GM12891 (cell line): ENCODE data around the gene STAB2.

ENCODE experiments used
- PAX5 ChIP-seq: IDR thresholded peaks from 2 replicates; pipeline ENCODE4 v1.6.1; 2011; ENCODE audit warnings: low read length, moderate library complexity, mild to moderate bottlenecking; ENCODE audit not compliant: insufficient read depth, severe bottlenecking
- POLR2A ChIP-seq: IDR thresholded peaks from 2 replicates; pipeline ENCODE4 v1.6.1; 2011; ENCODE audit warnings: low read depth, low read length, control low read depth
- POLR2AphosphoS5 ChIP-seq: IDR thresholded peaks from 2 replicates; pipeline ENCODE4 v1.6.1; 2011; ENCODE audit warnings: low read depth, low read length, control low read depth
- TAF1 ChIP-seq: IDR thresholded peaks from 2 replicates; pipeline ENCODE4 v1.6.1; 2011; ENCODE audit warnings: low read depth, low read length, control low read depth

- TF ChIP-seq POLR2A (no peak), POLR2AphosphoS5 (no peak), TAF1 (no peak), PAX5 (no peak)
These were observed 118.0 kb downstream of the STAB2 start for GRCh38 chr12:103705098-103705497.
